Breast epithelium (tissue), 4 donors: ENCODE results near the gene RNF220. TPM values are rescaled to one million over a fixed set of nuclear protein-coding genes. Genes with fewer than 3 reads are reported as not detected.

Source experiments
- DNase-seq, 2 donors: peaks; one replicate each; pipeline ENCODE4 v3.0.0-alpha.2; 2019; ENCODE audit warnings: low spot score in 2 of 2
- H3K27ac ChIP-seq, 2 donors: fragments of 200-600 bp; sonication (generic) in 1 of 2; one replicate each; pipeline ENCODE4 v1.5.1; 2016 to 2019; ENCODE audit warnings: mild to moderate bottlenecking in 1 of 2
- H3K27me3 ChIP-seq, 2 donors: fragments of 200-600 bp; sonication (generic) in 1 of 2; one replicate each; pipeline versions ENCODE4 v1.5.1 to v1.6.0; 2017 to 2019; ENCODE audit warnings: control low read depth in 1 of 2, mild to moderate bottlenecking in 1 of 2
- H3K36me3 ChIP-seq: fragments of 200-600 bp; one replicate; pipeline ENCODE4 v1.5.1; 2019
- H3K4me1 ChIP-seq, 2 donors: fragments of 200-600 bp; sonication (generic); one replicate each; pipeline ENCODE4 v1.5.1; 2016 to 2019; ENCODE audit warnings: control low read depth in 1 of 2
- H3K4me3 ChIP-seq, 3 donors: fragments of 200-600 bp; sonication (generic); 1 replicate in 2 of 3; 2 replicates in 1 of 3; pipeline ENCODE4 v1.5.1; 2016 to 2019; ENCODE audit warnings: mild to moderate bottlenecking in 3 of 3, moderate library complexity in 2 of 3
- H3K9me3 ChIP-seq, 2 donors: fragments of 200-600 bp; sonication (generic) in 1 of 2; one replicate each; pipeline ENCODE4 v1.5.1; 2016 to 2019; ENCODE audit warnings: control low read depth in 1 of 2
- CTCF ChIP-seq, 3 donors: fragments of 450-650 bp; IDR thresholded peaks; one replicate each; pipeline ENCODE4 v1.5.1; 2016 to 2017; ENCODE audit warnings: antibody characterized with exemption in 3 of 3, mild to moderate bottlenecking in 3 of 3, moderate library complexity in 3 of 3
- POLR2A ChIP-seq: fragments of 450-650 bp; IDR thresholded peaks from one replicate; pipeline ENCODE4 v1.6.1; 2016; ENCODE audit warnings: antibody characterized with exemption, mild to moderate bottlenecking, moderate library complexity
- POLR2AphosphoS5 ChIP-seq, 3 donors: sonication (generic); formaldehyde crosslinking; IDR thresholded peaks; one replicate each; pipeline ENCODE4 v1.6.1; 2017; ENCODE audit warnings: antibody characterized with exemption in 3 of 3
- intact Hi-C: fragments of 100-400 bp; cut with DNase I; formaldehyde crosslinking; loops from one replicate; pipeline ENCODE4 v1.15.1; 2023; ENCODE audit warnings: low total_unique reads
- total RNA-seq, 3 donors: library from RNA; depleted of rRNA; stranded (reverse); fragments of >200 nt; gene quantifications; one replicate each; pipeline ENCODE4 v1.1.0, GENCODE V29; 2016

The RNF220 gene
- total RNA-seq, 3 donors from 2014 or later, result 90.4 to 110 (median 93.4) TPM

- no peaks in the 10 kb centered on the region for H3K36me3 ChIP-seq
- TF ChIP-seq POLR2A (no peak), POLR2AphosphoS5 (IDR thresholded peaks at IDR 0.05) (no peak), CTCF (IDR thresholded peaks at IDR 0.05) (no peak)
- peaks cover 0 to 3% of the 10 kb centered on the region in 2 donors for H3K27me3 ChIP-seq
- no peak for DNase-seq
- no peaks in the 10 kb centered on the region for H3K9me3 ChIP-seq
- H3K4me1 ChIP-seq, result no peaks in the 10 kb centered on the region
- intact Hi-C loops, result no loop called here
- H3K27ac ChIP-seq, result no peak overlapping the region
- no peak overlapping the region for H3K4me3 ChIP-seq
Observed at GRCh38 chr1:44591381-44591780, 186.3 kb downstream of the RNF220 start.

- DNase-seq, result no peak
- Histone ChIP-seq H3K4me1 (no peaks in the 10 kb centered on the region), H3K4me3 (no peak overlapping the region), H3K27ac (no peak overlapping the region), H3K36me3 (no peaks in the 10 kb centered on the region), H3K27me3 (peaks cover 0 to under 1% of the 10 kb centered on the region in 2 donors), H3K9me3 (no peaks in the 10 kb centered on the region)
- TF ChIP-seq POLR2AphosphoS5 (IDR thresholded peaks at IDR 0.05) (no peak), CTCF (IDR thresholded peaks at IDR 0.05) (no peak), POLR2A (no peak)
- intact Hi-C loops, result no loop called here
Observed at GRCh38 chr1:44592208-44593145, 187.4 kb downstream of the RNF220 start.

- Histone ChIP-seq H3K27ac (no peak overlapping the region), H3K4me3 (no peak overlapping the region), H3K36me3 (no peaks in the 10 kb centered on the region), H3K9me3 (no peaks in the 10 kb centered on the region), H3K4me1 (no peaks in the 10 kb centered on the region), H3K27me3 (peaks cover 0 to 12% of the 10 kb centered on the region in 2 donors)
- intact Hi-C loops, result no loop called here
- TF ChIP-seq CTCF (IDR thresholded peaks at IDR 0.05) (no peak), POLR2AphosphoS5 (IDR thresholded peaks at IDR 0.05) (no peak), POLR2A (no peak)
- no peak for DNase-seq
Observed at GRCh38 chr1:44594353-44594752, 189.3 kb downstream of the RNF220 start.

- H3K4me1 ChIP-seq, result no peaks in the 10 kb centered on the region
- H3K27me3 ChIP-seq, result peaks cover 0 to 13% of the 10 kb centered on the region in 2 donors
- H3K4me3 ChIP-seq, result no peak overlapping the region
- TF ChIP-seq POLR2A, result no peak
- TF ChIP-seq CTCF (IDR thresholded peaks at IDR 0.05), result peak; percentile 60 to 84 (median 83)
- no peak for TF ChIP-seq POLR2AphosphoS5 (IDR thresholded peaks at IDR 0.05)
- no peaks in the 10 kb centered on the region for H3K9me3 ChIP-seq
- intact Hi-C loops, result no loop called here
- H3K27ac ChIP-seq, result no peak overlapping the region
- no peaks in the 10 kb centered on the region for H3K36me3 ChIP-seq
- DNase-seq, result peak; percentile 28 to 70
Observed at GRCh38 chr1:44594871-44595735, 190.0 kb downstream of the RNF220 start.
